SK-N-DZ (cell line): ENCODE data around the gene ZNF557.

Experiments
- DNase-seq: peaks from one replicate; pipeline ENCODE4 v3.0.0-alpha.2; 2015; ENCODE audit warnings: low spot score

Gene ZNF557

DNA sequence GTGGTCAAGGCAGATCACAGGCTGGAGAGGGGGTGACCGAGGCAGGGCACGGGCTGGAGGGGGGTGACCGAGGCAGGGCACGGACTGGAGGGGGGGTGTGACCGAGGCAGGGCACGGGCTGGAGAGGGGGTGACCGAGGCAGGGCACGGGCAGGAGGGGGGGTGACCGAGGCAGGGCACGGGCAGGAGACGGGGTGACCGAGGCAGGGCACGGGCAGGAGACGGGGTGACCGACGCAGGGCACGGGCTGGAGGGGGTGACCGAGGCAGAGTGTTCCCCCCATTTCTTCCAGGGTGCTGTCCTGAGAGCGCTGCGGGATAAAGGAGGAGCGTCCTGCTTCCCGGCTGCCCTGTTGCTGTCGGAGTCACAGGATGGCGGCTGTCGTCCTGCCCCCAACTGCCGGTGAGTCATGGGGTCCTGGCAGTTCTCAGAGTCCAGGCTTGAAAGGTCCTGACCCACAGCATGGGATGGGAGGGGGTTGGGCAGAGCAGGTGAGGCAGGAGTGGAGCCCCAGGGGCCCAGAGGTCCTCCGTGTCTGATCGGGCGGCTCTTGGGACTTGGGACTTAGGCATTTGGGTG lies 5.3 kb downstream of the ZNF557 start:
- no peak for DNase-seq

DNA sequence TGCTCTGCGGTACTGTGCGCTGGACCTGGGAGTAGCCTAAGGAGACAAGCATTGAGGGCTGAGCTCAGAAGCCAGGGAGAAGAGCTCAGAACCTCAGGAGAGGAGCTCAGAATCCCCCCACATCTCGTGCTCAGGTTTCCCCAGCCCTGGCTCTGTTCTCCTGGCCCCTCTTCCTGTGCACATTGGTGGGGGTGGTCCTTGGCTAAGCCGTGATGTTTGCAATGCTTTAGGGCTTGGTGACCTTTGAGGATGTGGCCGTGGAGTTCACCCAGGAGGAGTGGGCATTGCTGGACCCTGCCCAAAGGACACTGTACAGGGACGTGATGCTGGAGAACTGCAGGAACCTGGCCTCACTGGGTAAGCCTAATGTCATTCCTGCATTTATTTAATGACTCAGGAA lies 6.6 kb downstream of the ZNF557 start:
- no peak for DNase-seq

DNA sequence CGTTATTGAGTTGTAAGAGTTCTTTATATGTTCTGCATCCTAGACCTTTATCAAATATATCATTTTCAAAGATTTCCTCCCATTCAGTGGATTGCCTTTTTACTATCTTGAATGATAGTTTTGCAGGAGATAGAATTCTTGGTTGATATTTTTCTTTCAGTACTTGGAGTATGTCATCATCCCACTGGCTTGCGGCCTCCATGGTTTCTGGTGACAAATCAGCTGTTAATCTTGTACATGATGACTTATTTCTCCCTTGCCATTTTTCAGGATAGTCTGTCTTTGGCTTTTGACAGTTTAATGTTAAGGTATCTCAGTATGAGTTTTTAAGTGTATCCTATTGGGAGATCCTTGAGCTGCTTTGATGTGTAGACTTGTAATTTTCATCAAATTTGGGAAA lies 8.5 kb downstream of the ZNF557 start:
- no peak for DNase-seq

GRCh38 chr19:7083076-7083956 lies 13.8 kb downstream of the ZNF557 start:
- DNase-seq = peak; percentile 18

- no peak for DNase-seq
Measured at GRCh38 chr19:7088999-7089398, 19.5 kb downstream of the ZNF557 start.

DNA sequence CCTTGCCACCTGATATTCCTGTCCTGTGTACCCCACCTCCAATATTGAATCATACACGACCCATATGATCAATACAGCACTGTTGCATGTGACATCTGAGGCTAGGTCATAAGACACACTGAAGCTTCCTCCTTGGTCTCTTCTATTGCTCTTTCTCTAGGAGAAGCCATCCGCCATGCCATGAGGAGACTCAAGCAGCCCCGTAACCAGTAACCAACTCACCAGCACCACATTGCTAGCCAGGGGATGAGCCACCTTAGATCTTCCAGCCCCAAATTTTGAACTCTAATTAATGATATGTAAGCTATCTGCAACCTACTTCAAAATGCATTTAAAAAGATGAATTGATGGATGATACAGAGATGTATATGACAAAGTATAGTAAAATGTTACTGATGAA lies 28.6 kb downstream of the ZNF557 start:
- no peak for DNase-seq

GRCh38 chr19:7098701-7099596 lies 29.4 kb downstream of the ZNF557 start:
- peak; percentile 94 for DNase-seq

- no peak for DNase-seq
Measured at GRCh38 chr19:7099597-7099921, 30.1 kb downstream of the ZNF557 start.

DNA sequence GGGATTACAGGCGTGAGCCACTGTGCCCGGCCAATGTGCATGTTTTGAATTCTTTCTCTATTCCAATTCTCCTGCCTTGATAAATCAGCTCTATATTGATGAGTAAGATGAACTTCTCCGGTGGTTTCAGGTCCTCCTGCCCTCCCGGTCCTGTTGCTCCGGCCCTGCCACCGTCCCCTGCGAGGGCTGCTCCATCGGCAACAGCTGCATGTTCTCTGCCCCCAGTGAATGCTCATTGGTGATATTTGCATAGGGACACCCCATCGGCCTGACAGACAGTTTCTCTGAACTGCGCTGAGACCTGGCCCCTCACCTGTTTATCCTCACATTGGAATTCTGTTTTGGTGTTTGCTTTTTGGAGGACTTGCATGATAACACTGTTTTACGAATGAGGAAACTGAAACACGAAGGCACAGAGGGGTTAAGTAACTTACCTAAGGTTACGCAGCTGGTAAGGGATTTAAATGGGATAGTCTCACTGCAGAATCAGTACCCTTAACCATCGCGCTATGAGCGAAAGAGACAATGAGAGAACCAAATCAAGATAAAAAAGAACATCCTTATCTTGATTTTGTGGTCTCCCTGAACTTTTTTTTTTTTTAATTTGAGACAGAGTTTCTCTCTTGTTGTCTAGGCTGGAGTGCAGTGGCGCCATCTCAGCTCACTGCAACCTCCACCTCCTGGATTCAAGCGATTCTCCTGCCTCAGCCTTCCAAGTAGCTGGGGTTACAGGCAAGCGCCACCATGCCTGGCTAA lies 32.2 kb downstream of the ZNF557 start:
- DNase-seq = no peak

DNA sequence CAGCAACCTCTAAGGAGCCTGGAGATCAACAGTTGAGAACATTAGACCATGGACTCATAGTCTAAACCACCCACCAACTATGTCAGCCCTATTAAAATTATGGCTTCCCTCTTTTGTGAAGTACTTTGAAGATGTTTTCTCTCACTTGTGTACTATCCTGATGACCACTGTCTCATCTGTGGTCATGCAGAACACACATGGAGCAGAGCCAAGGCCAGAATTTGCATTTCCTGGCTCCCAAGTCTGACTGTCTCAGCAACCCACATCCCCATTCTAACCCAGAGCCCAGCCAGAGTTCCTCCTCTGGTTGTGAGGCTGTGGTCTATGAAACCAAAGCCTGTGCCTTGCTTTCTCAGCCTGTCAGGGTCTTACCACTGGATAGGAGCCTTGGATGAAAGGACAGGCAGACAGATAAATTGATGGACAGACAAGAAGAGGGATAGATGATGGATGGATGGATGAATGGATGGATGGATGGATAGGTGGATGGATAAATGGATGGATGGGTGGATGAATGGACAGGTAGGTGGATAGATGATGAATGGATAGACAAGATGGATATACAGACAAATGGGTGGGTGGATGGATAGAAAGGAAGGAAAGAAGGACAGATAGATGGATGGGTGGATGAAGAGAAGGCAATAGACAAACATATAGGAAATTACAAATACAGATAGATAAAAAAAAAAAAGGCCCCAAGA lies 35.4 kb downstream of the ZNF557 start:
- no peak for DNase-seq

DNA sequence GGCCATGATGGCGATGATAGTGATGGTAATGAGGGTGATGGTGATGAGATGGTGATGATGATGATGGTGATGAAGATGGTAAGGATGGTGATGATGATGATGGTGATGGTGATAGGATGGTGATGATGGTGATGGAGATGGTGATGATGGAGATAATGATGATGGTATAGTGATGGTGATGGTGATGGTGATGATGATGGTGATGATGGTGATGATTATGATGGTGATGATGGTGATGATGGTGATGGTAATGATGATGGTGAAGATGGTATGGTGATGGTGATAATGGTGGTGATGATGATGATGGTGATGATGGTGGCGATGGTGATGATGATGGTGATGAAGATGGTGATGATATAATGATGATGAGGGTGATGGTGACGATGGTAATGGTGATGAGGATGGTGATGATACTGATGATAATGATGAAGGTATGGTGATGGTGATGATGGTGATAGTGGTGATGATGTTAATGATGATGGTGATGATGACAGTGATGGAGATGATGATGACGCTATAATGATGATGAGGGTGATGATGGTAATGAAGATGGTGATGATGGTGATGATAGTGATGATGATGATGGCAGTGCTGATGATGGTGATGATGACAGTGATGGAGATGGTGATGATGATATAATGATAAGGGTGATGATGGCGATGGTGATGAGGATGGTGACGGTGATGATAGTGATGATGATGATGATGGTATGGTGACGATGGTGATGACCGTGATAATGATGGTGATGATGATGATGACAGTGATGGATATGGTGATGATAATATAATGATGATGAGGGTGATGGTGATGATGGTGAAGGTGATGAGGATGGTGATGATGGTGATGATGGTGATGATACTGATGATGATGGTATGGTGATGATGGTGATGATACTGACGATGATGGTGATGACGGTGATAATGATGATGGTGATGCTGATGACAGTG lies 37.5 kb downstream of the ZNF557 start:
- DNase-seq = no peak

GRCh38 chr19:7109678-7110289 lies 40.3 kb downstream of the ZNF557 start:
- DNase-seq = no peak

DNA sequence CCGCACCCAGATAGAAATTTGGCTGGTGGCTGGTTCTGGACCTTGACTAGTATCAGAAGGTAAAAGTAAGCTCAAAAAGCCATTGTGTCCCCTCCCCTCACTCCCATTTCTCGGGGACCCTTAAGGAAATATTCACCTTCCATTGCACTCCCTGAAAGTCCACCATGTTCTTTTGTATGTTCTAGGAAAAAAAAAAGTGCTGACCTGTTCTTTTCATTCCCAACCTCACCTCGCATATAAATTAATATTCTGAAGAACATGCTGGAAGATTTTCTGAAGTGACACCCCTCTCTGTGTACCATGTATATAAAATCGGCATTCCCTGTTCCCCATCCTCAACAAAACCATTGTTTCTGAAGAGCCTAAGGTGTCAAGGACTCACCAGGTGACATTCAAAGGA lies 43.2 kb downstream of the ZNF557 start:
- DNase-seq = no peak

DNA sequence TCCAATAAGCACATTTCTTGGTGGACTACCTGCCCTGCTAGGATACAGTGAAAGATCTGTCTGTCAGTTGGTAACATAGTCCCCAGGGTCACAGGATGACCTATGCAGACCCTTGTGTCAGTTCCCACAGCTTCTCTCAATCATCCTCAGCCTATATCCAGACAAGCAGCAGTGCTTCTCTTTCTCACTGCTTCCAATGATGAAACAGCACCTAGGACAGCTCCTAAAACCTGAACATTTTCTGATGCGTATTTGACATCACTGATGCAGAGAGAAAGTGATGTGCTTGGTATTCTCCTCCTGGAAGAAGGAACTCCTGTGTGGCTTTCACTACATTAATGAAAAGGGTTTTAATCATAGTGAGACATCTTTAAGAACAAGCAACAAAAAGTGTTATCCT lies 43.7 kb downstream of the ZNF557 start:
- DNase-seq = no peak

DNA sequence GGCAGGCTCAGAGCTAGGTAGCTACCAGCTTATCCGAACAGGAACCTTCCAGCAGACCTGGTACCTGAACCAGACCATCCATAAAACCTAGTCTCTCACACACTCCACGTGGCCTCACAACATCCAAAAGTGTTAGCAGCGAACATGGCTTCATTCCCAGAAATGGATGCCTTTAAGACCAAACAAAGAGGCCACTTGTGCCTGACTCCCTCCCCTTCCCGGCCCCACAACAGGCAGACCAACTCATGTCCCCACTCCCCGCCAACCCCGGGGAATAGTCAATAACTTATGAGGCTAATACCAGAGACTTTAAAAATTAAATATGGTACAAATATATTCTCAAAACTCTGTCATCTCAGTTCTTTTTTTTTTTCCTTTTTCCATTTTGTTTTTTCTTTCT lies 46.2 kb downstream of the ZNF557 start:
- DNase-seq = no peak

DNA sequence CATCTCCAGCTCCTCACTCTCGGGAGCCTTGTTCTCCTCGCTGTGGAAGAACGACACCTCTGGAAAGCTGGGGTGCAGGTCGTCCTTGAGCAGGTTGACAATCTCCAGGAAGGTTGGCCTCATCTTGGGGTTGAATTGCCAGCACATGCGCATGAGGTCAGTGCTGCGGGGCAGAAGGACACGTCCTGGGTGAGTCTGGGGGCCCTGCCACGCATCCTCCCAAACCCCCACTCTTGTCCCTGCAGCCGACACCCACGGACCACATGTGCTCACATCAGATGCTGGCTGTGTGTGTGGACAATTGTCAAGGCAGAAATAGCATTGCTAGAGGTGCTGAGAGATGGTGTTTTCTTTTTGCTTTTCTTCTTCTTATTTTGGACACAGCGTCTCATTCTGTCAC lies 47.7 kb downstream of the ZNF557 start:
- no peak for DNase-seq

- DNase-seq = no peak
Measured at GRCh38 chr19:7119582-7119981, 50.1 kb downstream of the ZNF557 start.

DNA sequence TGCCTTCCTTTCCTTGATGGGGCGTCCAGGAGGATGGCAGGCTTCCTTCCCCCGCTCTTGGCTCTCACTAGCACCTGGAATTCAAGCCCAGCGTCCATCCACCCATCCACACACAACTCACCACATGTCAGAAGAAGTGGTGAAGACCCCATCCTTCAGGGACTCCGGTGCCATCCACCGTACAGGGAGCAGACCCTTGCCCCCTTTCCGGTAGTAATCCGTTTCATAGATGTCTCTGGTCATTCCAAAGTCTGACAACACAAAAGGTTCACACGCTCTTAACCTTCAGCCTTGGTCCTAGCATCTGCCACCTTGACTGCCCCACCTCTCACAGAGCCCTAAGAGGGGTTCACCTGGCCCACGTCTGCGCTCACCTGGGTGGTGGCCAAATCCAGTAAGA lies 51.0 kb downstream of the ZNF557 start:
- DNase-seq = no peak

- no peak for DNase-seq
Measured at GRCh38 chr19:7122701-7123100, 53.2 kb downstream of the ZNF557 start.

DNA sequence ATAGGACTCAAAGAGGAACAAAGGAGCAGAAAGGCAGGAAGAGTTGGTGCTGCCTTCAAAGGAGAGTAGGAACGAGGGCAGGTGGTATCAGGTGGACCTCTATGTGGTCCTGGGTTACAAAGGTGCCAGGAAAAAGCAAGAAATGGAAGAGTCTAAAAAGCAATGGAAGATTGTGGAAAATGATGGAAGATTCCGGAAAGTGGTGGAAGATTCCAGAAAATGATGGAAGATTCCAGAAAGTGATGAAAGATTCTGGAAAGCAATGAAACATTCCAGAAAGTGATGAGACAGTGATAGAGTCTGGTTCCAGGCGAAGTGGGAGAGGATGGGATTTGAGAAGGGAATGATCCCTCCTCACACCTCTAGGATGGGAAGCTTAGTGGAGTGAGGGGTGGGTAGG lies 55.3 kb downstream of the ZNF557 start:
- no peak for DNase-seq
